HepG2 (cell line): ENCODE measurements around the gene NUB1. TPM values are rescaled to one million over a fixed set of nuclear protein-coding genes. Genes with fewer than 3 reads are reported as not detected.

Experiments
- ATAC-seq: fragments of 200-7000 bp; cut with Tn5 transposase; 3 replicates; pipeline ENCODE4 v1.9.1; 2020; ENCODE audit warnings: mild to moderate bottlenecking, moderate library complexity
- BruUV-seq: library from RNA; stranded (reverse); fragments of 400-500 nt; replicated peaks from 2 replicates; lab custom pipeline; 2021; lab: Mats Ljungman, UMichigan
- CTCF ChIA-PET: fragments of 300-600 bp; formaldehyde crosslinking; extraction: SDS; loops from one replicate; lab custom pipeline; 2021; ENCODE audit warnings: low total read pairs, inconsistent platforms, low intra/inter-chr PET ratio; lab: Yijun Ruan, JAX
- POLR2A ChIA-PET: fragments of 350-600 bp; sonication (Branson Sonifier 250); formaldehyde crosslinking; loops from one replicate; lab custom pipeline; 2020; ENCODE audit warnings: antibody characterized with exemption, inconsistent platforms; lab: Yijun Ruan, JAX
- DNase-seq: peaks from one replicate; pipeline ENCODE4 v3.0.0-alpha.2; 2015; ENCODE audit warnings: low spot score
- FAIRE-seq: peaks from 3 replicates; lab custom pipeline; 2011; peaks lifted over from hg19 to GRCh38; lab: Jason Lieb, UNC
- H2AFZ ChIP-seq: one replicate; pipeline ENCODE4 v1.6.1; 2011; ENCODE audit warnings: low read length, inconsistent platforms
- H3K27ac ChIP-seq: fragments of 300-600 bp; 3 replicates; pipeline ENCODE4 v1.8.0; 2011; ENCODE audit warnings: mixed run types, mild to moderate bottlenecking, mixed read lengths, low read length, inconsistent platforms; ENCODE audit not compliant: insufficient read depth; ENCODE audit errors: extremely low read length
- H3K27me3 ChIP-seq, 2 experiments: fragments of 200-600 bp in 1 of 2; 2 replicates in 1 of 2; 3 replicates in 1 of 2; pipeline versions ENCODE4 v1.6.0 to v1.8.0; 2011; ENCODE audit warnings: low read length in 2 of 2, mild to moderate bottlenecking in 2 of 2, moderate library complexity in 2 of 2, inconsistent platforms in 1 of 2; ENCODE audit not compliant: insufficient read depth in 2 of 2, control insufficient read depth in 1 of 2
- H3K36me3 ChIP-seq, 2 experiments: fragments of 200-600 bp in 1 of 2; replicated peaks in 1 of 2; 2 replicates in 1 of 2; 3 replicates in 1 of 2; pipeline versions ENCODE4 v1.5.1 to v1.8.0; 2011; ENCODE audit warnings: low read length in 2 of 2, inconsistent platforms in 1 of 2; ENCODE audit not compliant: insufficient read depth in 2 of 2, control insufficient read depth in 1 of 2
- H3K4me1 ChIP-seq: 2 replicates; pipeline ENCODE4 v1.5.1; 2012; ENCODE audit warnings: low read length, inconsistent platforms; ENCODE audit not compliant: insufficient read depth
- H3K4me2 ChIP-seq: 2 replicates; pipeline ENCODE4 v1.6.0; 2011; ENCODE audit warnings: low read depth, low read length, inconsistent platforms
- H3K4me3 ChIP-seq, 3 experiments: fragments of 200-600 bp in 1 of 3; sonication (generic), shearing (Covaris generic) in 1 of 3; replicated peaks in 1 of 3; 2 replicates each; pipeline ENCODE4 v1.5.1; 2011 to 2016; ENCODE audit warnings: low read length in 3 of 3, inconsistent platforms in 2 of 3, low read depth in 2 of 3, mild to moderate bottlenecking in 2 of 3, control low read depth in 1 of 3, mixed read lengths in 1 of 3; ENCODE audit not compliant: insufficient read depth in 1 of 3
- H3K79me2 ChIP-seq: one replicate; pipeline ENCODE4 v1.6.1; 2011; ENCODE audit warnings: low read length, inconsistent platforms; ENCODE audit not compliant: insufficient read depth
- H3K9ac ChIP-seq: 2 replicates; pipeline ENCODE4 v1.6.0; 2011; ENCODE audit warnings: mild to moderate bottlenecking, low read depth, low read length, inconsistent platforms; ENCODE audit not compliant: insufficient read depth
- H3K9me3 ChIP-seq: 2 replicates; pipeline ENCODE4 v1.5.1; 2012; ENCODE audit warnings: mild to moderate bottlenecking, low read length
- H4K20me1 ChIP-seq: 2 replicates; pipeline ENCODE4 v1.6.0; 2011; ENCODE audit warnings: inconsistent platforms, mild to moderate bottlenecking, low read length, moderate library complexity; ENCODE audit not compliant: insufficient read depth
- ATF1 ChIP-seq: IDR thresholded peaks from 2 replicates; pipeline ENCODE4 v1.6.1; 2016; ENCODE audit warnings: mild to moderate bottlenecking, control low read depth
- BRD4 ChIP-seq: sonication (generic); formaldehyde crosslinking; IDR thresholded peaks from 2 replicates; pipeline ENCODE4 v1.4.0; 2020; ENCODE audit warnings: missing genetic modification reagents
- HDAC1 ChIP-seq: sonication (generic); formaldehyde crosslinking; IDR thresholded peaks from 2 replicates; pipeline ENCODE4 v1.5.1; 2020; ENCODE audit warnings: mild to moderate bottlenecking, missing genetic modification reagents
- KLF16 ChIP-seq, 2 experiments: sonication (generic) in 1 of 2; formaldehyde crosslinking in 1 of 2; IDR thresholded peaks; 2 replicates each; pipeline versions ENCODE4 v1.6.1 to v1.8.0; 2016 to 2023; ENCODE audit warnings: missing genetic modification reagents in 2 of 2, missing compliant biosample characterization in 1 of 2
- POLR2AphosphoS5 ChIP-seq: IDR thresholded peaks from 2 replicates; pipeline ENCODE4 v1.6.1; 2012; ENCODE audit warnings: low read depth, low read length
- SIX1 ChIP-seq: sonication (generic); formaldehyde crosslinking; IDR thresholded peaks from 2 replicates; pipeline ENCODE4 v1.4.0; 2020; ENCODE audit warnings: missing genetic modification reagents, borderline replicate concordance
- SMYD3 ChIP-seq: sonication (generic); formaldehyde crosslinking; IDR thresholded peaks from 2 replicates; pipeline ENCODE4 v1.8.1; 2023; ENCODE audit warnings: mild to moderate bottlenecking, missing genetic modification reagents
- STAG1 ChIP-seq: sonication (generic); formaldehyde crosslinking; IDR thresholded peaks from 2 replicates; pipeline ENCODE4 v1.4.0; 2020; ENCODE audit warnings: missing genetic modification reagents
- XBP1 ChIP-seq: sonication (generic); formaldehyde crosslinking; IDR thresholded peaks from 2 replicates; pipeline ENCODE4 v1.5.0; 2020; ENCODE audit warnings: missing genetic modification reagents
- ZBTB38 ChIP-seq: sonication (generic); formaldehyde crosslinking; IDR thresholded peaks from 2 replicates; pipeline ENCODE4 v1.5.1; 2020; ENCODE audit warnings: mild to moderate bottlenecking, missing genetic modification reagents
- ZNF329 ChIP-seq: sonication (generic); formaldehyde crosslinking; IDR thresholded peaks from 2 replicates; pipeline ENCODE4 v1.9.0; 2021; ENCODE audit warnings: low read depth, mild to moderate bottlenecking, missing genetic modification reagents
- ZNF331 ChIP-seq: sonication (generic); formaldehyde crosslinking; IDR thresholded peaks from 2 replicates; pipeline ENCODE4 v1.4.0; 2020; ENCODE audit warnings: missing genetic modification reagents
- ZNF780A ChIP-seq: sonication (generic); formaldehyde crosslinking; IDR thresholded peaks from 2 replicates; pipeline ENCODE4 v1.8.0; 2022; ENCODE audit warnings: mild to moderate bottlenecking, missing genetic modification reagents, moderate library complexity
- WGBS: methylation state at CpG from one replicate; pipeline ENCODE4 v1.1.6; 2017; ENCODE audit warnings: low lambda C conversion rate; 5-methylcytosine and 5-hydroxymethylcytosine counted together
- in situ Hi-C: cut with HindIII; loops from 2 replicates; pipeline ENCODE4 v1.10.0; 2017; ENCODE audit warnings: low pct_unique_long_range_greater_than_20kb; ENCODE audit not compliant: extremely low pct_ligation_motif_present
- intact Hi-C: fragments of 100-400 bp; cut with micrococcal nuclease; formaldehyde crosslinking; loops from one replicate; pipeline ENCODE4 v1.10.0; 2022; ENCODE audit not compliant: unreplicated experiment
- polyA plus RNA-seq, 8 experiments: library from polyadenylated mRNA; depleted of rRNA in 3 of 8; stranded (reverse) in 7 of 8; unstranded in 1 of 8; fragments of >200 nt; fragmentation: Illumina TruSeq in 4 of 8; extraction: Trizol in 4 of 8; gene quantifications; 2 replicates each; pipeline versions ENCODE4 v1.2.1 to v1.2.3, GENCODE V29; 2011 to 2016; ENCODE audit warnings: low read depth in 4 of 8, missing spikeins in 1 of 8, mixed read lengths in 1 of 8; ENCODE audit not compliant: insufficient read depth in 1 of 8
- total RNA-seq, 5 experiments: library from RNA; depleted of rRNA; stranded (reverse); fragments of >200 nt; fragmentation: Illumina TruSeq; extraction: Trizol; gene quantifications; 2 replicates each; pipeline ENCODE4 v1.2.3, GENCODE V29; 2016; ENCODE audit warnings: low read depth in 1 of 5

NUB1 gene
- total and polyA plus RNA-seq, 2 of the 13 experiments (the other 11 are each of a cell fraction or from before 2014, with no cell fraction given): 27.1 to 37.0 TPM

- intact Hi-C loops: no loop called here
- H3K4me3 ChIP-seq: no peak overlapping the region
- no peaks in the 10 kb centered on the region for H3K79me2 ChIP-seq
- ChIA-PET POLR2A (no interaction called here), CTCF (no interaction called here)
- no peaks in the 10 kb centered on the region for H3K9me3 ChIP-seq
- no peak overlapping the region for H2AFZ ChIP-seq
- in situ Hi-C loops: no loop called here
- H3K4me1 ChIP-seq: no peaks in the 10 kb centered on the region
- no peaks in the 10 kb centered on the region for H3K27me3 ChIP-seq
- BruUV-seq: no TSS peak
- no peak overlapping the region for H3K27ac ChIP-seq
- no peak for TF ChIP-seq ZNF329
- no peak for TF ChIP-seq ZNF331 (CRISPR knock-in tag)
- TF ChIP-seq KLF16 (CRISPR knock-in tag; IDR thresholded peaks at IDR 0.05): no peak
- no peak for TF ChIP-seq XBP1 (CRISPR knock-in tag)
- TF ChIP-seq SMYD3 (CRISPR knock-in tag): no peak
- TF ChIP-seq HDAC1 (CRISPR knock-in tag): no peak
- no peak for TF ChIP-seq ZBTB38 (CRISPR knock-in tag)
- no peak for TF ChIP-seq ATF1
- TF ChIP-seq STAG1: no peak
- TF ChIP-seq ZNF780A (CRISPR knock-in tag): no peak
- TF ChIP-seq SIX1: no peak
- no peak for TF ChIP-seq BRD4 (CRISPR knock-in tag)
- TF ChIP-seq POLR2AphosphoS5: no peak
- H4K20me1 ChIP-seq: no peaks in the 10 kb centered on the region
- no peak for FAIRE-seq
- DNase-seq: no peak
- 96% methylated on average over 16 of the region's 33 CpGs for WGBS
- H3K36me3 ChIP-seq: peaks cover 3 to 33% of the 10 kb centered on the region in 2 experiments; a peak in 3 of 5 replicates
- no peak overlapping the region for H3K4me2 ChIP-seq
- no peak overlapping the region for H3K9ac ChIP-seq
- ATAC-seq: no peak
Observed at GRCh38 chr7:151376218-151376902, 34.7 kb downstream of the NUB1 start.
